Muscle of leg (tissue), 11 donors: ENCODE measurements around the gene HHLA2. TPM values are rescaled to one million over a fixed set of nuclear protein-coding genes. Genes with fewer than 3 reads are reported as not detected.

Experiments
- DNase-seq: peaks from one replicate; pipeline ENCODE4 v3.0.0; 2013
- H3K27ac ChIP-seq: one replicate; pipeline ENCODE4 v1.5.1; 2013; ENCODE audit warnings: mild to moderate bottlenecking, low read length, control low read depth
- H3K27me3 ChIP-seq: one replicate; pipeline ENCODE4 v1.6.1; 2013; ENCODE audit warnings: low read length; ENCODE audit not compliant: control insufficient read depth, insufficient read depth
- H3K36me3 ChIP-seq: one replicate; pipeline ENCODE4 v1.6.1; 2013; ENCODE audit warnings: low read length; ENCODE audit not compliant: control insufficient read depth, insufficient read depth
- H3K4me1 ChIP-seq: one replicate; pipeline ENCODE4 v1.6.1; 2013; ENCODE audit warnings: low read length; ENCODE audit not compliant: control insufficient read depth, insufficient read depth
- H3K4me3 ChIP-seq: one replicate; pipeline ENCODE4 v1.5.1; 2013; ENCODE audit warnings: low read length, control low read depth
- H3K9me3 ChIP-seq: replicated peaks from 2 replicates; pipeline ENCODE4 v1.6.1; 2013; ENCODE audit warnings: low read depth, low read length; ENCODE audit not compliant: control insufficient read depth
- WGBS: methylation state at CpG from one replicate; pipeline ENCODE4 v1.1.5; 2013; ENCODE audit warnings: missing lambda C conversion rate; ENCODE audit not compliant: insufficient coverage; 5-methylcytosine and 5-hydroxymethylcytosine counted together
- polyA plus RNA-seq, 8 donors: library from polyadenylated mRNA; unstranded; fragments of 120-200 nt; gene quantifications; one replicate each; pipeline versions ENCODE4 v1.2.1 to v1.2.3, GENCODE V29; 2013; ENCODE audit warnings: inconsistent platforms in 1 of 8, low replicate concordance in 1 of 8; ENCODE audit not compliant: insufficient read length in 8 of 8, insufficient read depth in 1 of 8
- total RNA-seq: library from RNA; stranded (reverse); fragments of 120-200 nt; gene quantifications from one replicate; pipeline ENCODE4 v1.2.4, GENCODE V29; 2013

The HHLA2 gene
- total and polyA plus RNA-seq, 9 donors = 1.1 to 9.9 TPM; not detected in 7

GRCh38 chr3:108414007-108414406 lies 117.7 kb downstream of the HHLA2 start:
- no peaks in the 10 kb centered on the region for H3K27me3 ChIP-seq
- H3K27ac ChIP-seq = no peak overlapping the region
- no peaks in the 10 kb centered on the region for H3K36me3 ChIP-seq
- no peaks in the 10 kb centered on the region for H3K9me3 ChIP-seq
- no peak overlapping the region for H3K4me3 ChIP-seq
- peaks cover 3% of the 10 kb centered on the region for H3K4me1 ChIP-seq
- 77% methylated on average over 2 of the region's 5 CpGs for WGBS
- peak; percentile 18 for DNase-seq

GRCh38 chr3:108415661-108416060 lies 119.3 kb downstream of the HHLA2 start:
- peak; percentile 91 for DNase-seq
- Histone ChIP-seq H3K27me3 (no peaks in the 10 kb centered on the region), H3K4me1 (peaks cover 3% of the 10 kb centered on the region), H3K9me3 (no peaks in the 10 kb centered on the region), H3K4me3 (no peak overlapping the region), H3K36me3 (no peaks in the 10 kb centered on the region), H3K27ac (peak overlapping the region; percentile 47)
- 0% methylated on average over 1 of the region's 3 CpGs for WGBS

GRCh38 chr3:108416111-108416869 lies 119.9 kb downstream of the HHLA2 start:
- no peak overlapping the region for H3K27ac ChIP-seq
- no peak overlapping the region for H3K4me3 ChIP-seq
- no peaks in the 10 kb centered on the region for H3K36me3 ChIP-seq
- no peak for DNase-seq
- no peaks in the 10 kb centered on the region for H3K9me3 ChIP-seq
- peaks cover 3% of the 10 kb centered on the region for H3K4me1 ChIP-seq
- no peaks in the 10 kb centered on the region for H3K27me3 ChIP-seq
- WGBS = 60% methylated on average over 1 of the region's 4 CpGs

- H3K36me3 ChIP-seq = no peaks in the 10 kb centered on the region
- H3K4me3 ChIP-seq = no peak overlapping the region
- DNase-seq = no peak
- H3K9me3 ChIP-seq = no peaks in the 10 kb centered on the region
- no peak overlapping the region for H3K27ac ChIP-seq
- no peaks in the 10 kb centered on the region for H3K27me3 ChIP-seq
- no CpG with 5 or more reads among the region's 2 CpGs for WGBS
- H3K4me1 ChIP-seq = no peaks in the 10 kb centered on the region
Observed at GRCh38 chr3:108420926-108421325, 124.6 kb downstream of the HHLA2 start.

Other genes with a start within 250 kb of the HHLA2 start
- gene CD47, start 205.5 kb upstream of the HHLA2 start, total RNA-seq = 67.7 TPM
- gene CD47, start 205.5 kb upstream of the HHLA2 start, polyA plus RNA-seq = 10 to 100 TPM; 55.3 to 84.6 (median 73.0) TPM
- 27.3 TPM for gene IFT57, start 74.1 kb upstream of the HHLA2 start, total RNA-seq
- gene IFT57, start 74.1 kb upstream of the HHLA2 start, polyA plus RNA-seq = 10 to 100 TPM; 25.3 to 41.7 (median 32.2) TPM
- gene MYH15, start 214.0 kb downstream of the HHLA2 start, total RNA-seq = 0.44 TPM
- 1 to 10 TPM in 1 of 8 donors, under 1 TPM in 7; 0.27 to 1.1 (median 0.54) TPM for gene MYH15, start 214.0 kb downstream of the HHLA2 start, polyA plus RNA-seq